Middle frontal gyrus (tissue), 1 donor: ENCODE data around the gene LHPP.
"Not testable (repeated sequence)": the region's sequence is repeated elsewhere in the genome, so short reads cannot be mapped to it uniquely, and the experiment has no call there.

Source experiments
- DNase-seq: peaks from one replicate; pipeline ENCODE4 v3.0.0-alpha.2; 2015; ENCODE audit warnings: low spot score; ENCODE audit errors: extremely low spot score

Gene LHPP

GRCh38 chr10:124461642-124462347 is at the start of gene LHPP:
Gene LHPP (plus strand): TSS chr10:124461823. CDS start chr10:124461863, 40 bp downstream.
- DNase-seq = peak; percentile 81

- DNase-seq = no peak
Measured at GRCh38 chr10:124414076-124414475, 47.5 kb upstream of the LHPP start.

GRCh38 chr10:124415210-124415609 is 46.4 kb upstream of the LHPP start:
- DNase-seq = no peak

- DNase-seq = no peak
Measured at GRCh38 chr10:124416733-124417132, 44.9 kb upstream of the LHPP start.

- DNase-seq = peak; percentile 60
Measured at GRCh38 chr10:124417895-124418725, 43.5 kb upstream of the LHPP start.

GRCh38 chr10:124418726-124419501 is 42.7 kb upstream of the LHPP start, which contains the start of gene OAT:
Gene OAT (minus strand): TSS chr10:124418923. CDS start chr10:124412171, 6,752 bp downstream.
- DNase-seq = peak; percentile 95

- no peak for DNase-seq
Measured at GRCh38 chr10:124419635-124420034, 42.0 kb upstream of the LHPP start.

- no peak for DNase-seq
Measured at GRCh38 chr10:124420254-124420653, 41.4 kb upstream of the LHPP start.

- no peak for DNase-seq
Measured at GRCh38 chr10:124422742-124423141, 38.9 kb upstream of the LHPP start.

- DNase-seq = no peak
Measured at GRCh38 chr10:124423813-124424212, 37.8 kb upstream of the LHPP start.

GRCh38 chr10:124425227-124425962 is 36.2 kb upstream of the LHPP start:
- no peak for DNase-seq

GRCh38 chr10:124428207-124428777 is 33.3 kb upstream of the LHPP start:
- no peak for DNase-seq

- no peak for DNase-seq
Measured at GRCh38 chr10:124429576-124429975, 32.0 kb upstream of the LHPP start.

GRCh38 chr10:124430077-124430476 is 31.5 kb upstream of the LHPP start:
- no peak for DNase-seq

GRCh38 chr10:124433461-124433860 is 28.2 kb upstream of the LHPP start:
- no peak for DNase-seq

GRCh38 chr10:124435683-124436082 is 25.9 kb upstream of the LHPP start:
- not testable (repeated sequence) for DNase-seq

GRCh38 chr10:124436191-124436638 is 25.4 kb upstream of the LHPP start:
- DNase-seq = no peak

GRCh38 chr10:124441694-124442093 is 19.9 kb upstream of the LHPP start:
- DNase-seq = not testable (repeated sequence)

GRCh38 chr10:124446830-124447750 is 14.5 kb upstream of the LHPP start:
- DNase-seq = peak; percentile 20
